Panc1 (cell line): ENCODE data around the gene OR2V2.

Experiments used
- POLR2AphosphoS5 ChIP-seq: IDR thresholded peaks from 2 replicates; pipeline ENCODE4 v1.6.1; 2012; ENCODE audit warnings: mild to moderate bottlenecking, low read depth, low read length, moderate library complexity
- TF ChIP-seq, protein P1 (sequence below), 2 experiments: IDR thresholded peaks; 2 replicates each; pipeline ENCODE4 v1.6.1; 2011 to 2012; ENCODE audit warnings: low read depth in 2 of 2, control low read depth in 1 of 2, low read length in 1 of 2, mild to moderate bottlenecking in 1 of 2, moderate library complexity in 1 of 2; ENCODE audit not compliant: insufficient read depth in 1 of 2
- TF ChIP-seq, protein P2 (sequence below): fragments of 450-650 bp; IDR thresholded peaks from 2 replicates; pipeline ENCODE4 v1.5.1; 2017; ENCODE audit warnings: mild to moderate bottlenecking

DNA sequence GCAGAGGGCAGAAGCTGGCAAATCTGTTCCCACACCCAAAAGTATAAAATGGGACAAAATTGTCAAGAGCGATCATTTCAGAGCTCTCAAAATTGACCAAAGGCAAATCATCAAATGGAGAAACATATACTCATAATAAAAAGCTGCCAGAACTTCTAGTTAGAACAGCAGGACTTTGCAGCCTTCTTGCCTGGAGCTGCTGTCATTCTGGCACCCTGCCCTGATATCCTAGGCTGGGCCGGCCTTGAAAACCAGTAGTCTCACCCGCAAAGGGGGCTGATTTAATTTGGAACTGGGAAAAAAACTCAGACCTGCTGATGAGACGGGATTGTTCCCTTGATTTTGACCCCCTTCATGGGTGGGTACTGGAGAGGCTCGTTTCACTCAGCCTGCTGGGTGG lies 34.9 kb upstream of the OR2V2 start:
- TF ChIP-seq, protein P1, sequence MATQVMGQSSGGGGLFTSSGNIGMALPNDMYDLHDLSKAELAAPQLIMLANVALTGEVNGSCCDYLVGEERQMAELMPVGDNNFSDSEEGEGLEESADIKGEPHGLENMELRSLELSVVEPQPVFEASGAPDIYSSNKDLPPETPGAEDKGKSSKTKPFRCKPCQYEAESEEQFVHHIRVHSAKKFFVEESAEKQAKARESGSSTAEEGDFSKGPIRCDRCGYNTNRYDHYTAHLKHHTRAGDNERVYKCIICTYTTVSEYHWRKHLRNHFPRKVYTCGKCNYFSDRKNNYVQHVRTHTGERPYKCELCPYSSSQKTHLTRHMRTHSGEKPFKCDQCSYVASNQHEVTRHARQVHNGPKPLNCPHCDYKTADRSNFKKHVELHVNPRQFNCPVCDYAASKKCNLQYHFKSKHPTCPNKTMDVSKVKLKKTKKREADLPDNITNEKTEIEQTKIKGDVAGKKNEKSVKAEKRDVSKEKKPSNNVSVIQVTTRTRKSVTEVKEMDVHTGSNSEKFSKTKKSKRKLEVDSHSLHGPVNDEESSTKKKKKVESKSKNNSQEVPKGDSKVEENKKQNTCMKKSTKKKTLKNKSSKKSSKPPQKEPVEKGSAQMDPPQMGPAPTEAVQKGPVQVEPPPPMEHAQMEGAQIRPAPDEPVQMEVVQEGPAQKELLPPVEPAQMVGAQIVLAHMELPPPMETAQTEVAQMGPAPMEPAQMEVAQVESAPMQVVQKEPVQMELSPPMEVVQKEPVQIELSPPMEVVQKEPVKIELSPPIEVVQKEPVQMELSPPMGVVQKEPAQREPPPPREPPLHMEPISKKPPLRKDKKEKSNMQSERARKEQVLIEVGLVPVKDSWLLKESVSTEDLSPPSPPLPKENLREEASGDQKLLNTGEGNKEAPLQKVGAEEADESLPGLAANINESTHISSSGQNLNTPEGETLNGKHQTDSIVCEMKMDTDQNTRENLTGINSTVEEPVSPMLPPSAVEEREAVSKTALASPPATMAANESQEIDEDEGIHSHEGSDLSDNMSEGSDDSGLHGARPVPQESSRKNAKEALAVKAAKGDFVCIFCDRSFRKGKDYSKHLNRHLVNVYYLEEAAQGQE (IDR thresholded peaks at IDR 0.05; ENCODE audit: insufficient read depth in 1 of 2, low read depth in 2 of 2, low read length in 1 of 2) = no peak
- TF ChIP-seq, protein P2, sequence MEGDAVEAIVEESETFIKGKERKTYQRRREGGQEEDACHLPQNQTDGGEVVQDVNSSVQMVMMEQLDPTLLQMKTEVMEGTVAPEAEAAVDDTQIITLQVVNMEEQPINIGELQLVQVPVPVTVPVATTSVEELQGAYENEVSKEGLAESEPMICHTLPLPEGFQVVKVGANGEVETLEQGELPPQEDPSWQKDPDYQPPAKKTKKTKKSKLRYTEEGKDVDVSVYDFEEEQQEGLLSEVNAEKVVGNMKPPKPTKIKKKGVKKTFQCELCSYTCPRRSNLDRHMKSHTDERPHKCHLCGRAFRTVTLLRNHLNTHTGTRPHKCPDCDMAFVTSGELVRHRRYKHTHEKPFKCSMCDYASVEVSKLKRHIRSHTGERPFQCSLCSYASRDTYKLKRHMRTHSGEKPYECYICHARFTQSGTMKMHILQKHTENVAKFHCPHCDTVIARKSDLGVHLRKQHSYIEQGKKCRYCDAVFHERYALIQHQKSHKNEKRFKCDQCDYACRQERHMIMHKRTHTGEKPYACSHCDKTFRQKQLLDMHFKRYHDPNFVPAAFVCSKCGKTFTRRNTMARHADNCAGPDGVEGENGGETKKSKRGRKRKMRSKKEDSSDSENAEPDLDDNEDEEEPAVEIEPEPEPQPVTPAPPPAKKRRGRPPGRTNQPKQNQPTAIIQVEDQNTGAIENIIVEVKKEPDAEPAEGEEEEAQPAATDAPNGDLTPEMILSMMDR = no peak
- TF ChIP-seq POLR2AphosphoS5 = no peak
